Keratinocyte (primary cell): ENCODE measurements around the gene CRYL1. TPM values are rescaled to one million over a fixed set of nuclear protein-coding genes. Genes with fewer than 3 reads are reported as not detected.

ENCODE experiments used
- DNase-seq: peaks from one replicate; pipeline ENCODE4 v3.0.0-alpha.2; 2011; ENCODE audit warnings: low read depth, missing footprints, low spot score
- FAIRE-seq: peaks from 2 replicates; lab custom pipeline; 2011; peaks lifted over from hg19 to GRCh38; lab: Jason Lieb, UNC
- H2AFZ ChIP-seq: 2 replicates; pipeline ENCODE4 v1.6.0; 2012; ENCODE audit warnings: low read length, control low read depth, inconsistent platforms; ENCODE audit not compliant: control insufficient read depth
- H3K27ac ChIP-seq: 2 replicates; pipeline ENCODE4 v1.5.1; 2011; ENCODE audit warnings: low read length; ENCODE audit not compliant: control insufficient read depth, insufficient read depth
- H3K27me3 ChIP-seq: 3 replicates; pipeline ENCODE4 v1.6.0; 2011; ENCODE audit warnings: low read length; ENCODE audit not compliant: control insufficient read depth, insufficient read depth; ENCODE audit errors: extremely low read depth
- H3K36me3 ChIP-seq, 2 experiments: 2 replicates in 1 of 2; 3 replicates in 1 of 2; pipeline ENCODE4 v1.5.1; 2011; ENCODE audit warnings: low read length in 2 of 2, mild to moderate bottlenecking in 1 of 2; ENCODE audit not compliant: control insufficient read depth in 2 of 2, insufficient read depth in 2 of 2; ENCODE audit errors: extremely low read depth in 1 of 2
- H3K4me1 ChIP-seq: 3 replicates; pipeline ENCODE4 v1.5.1; 2011; ENCODE audit warnings: low read length; ENCODE audit not compliant: control insufficient read depth, insufficient read depth; ENCODE audit errors: extremely low read depth
- H3K4me2 ChIP-seq: 3 replicates; pipeline ENCODE4 v1.6.0; 2011; ENCODE audit warnings: low read depth, low read length; ENCODE audit not compliant: control insufficient read depth, insufficient read depth; ENCODE audit errors: extremely low read depth
- H3K4me3 ChIP-seq, 3 experiments: fragments of 200-600 bp in 1 of 3; sonication (generic) in 1 of 3; 2 replicates in 2 of 3; 3 replicates in 1 of 3; pipeline ENCODE4 v1.5.1; 2011 to 2016; ENCODE audit warnings: low read length in 3 of 3, mild to moderate bottlenecking in 3 of 3, control low read depth in 2 of 3, inconsistent platforms in 1 of 3, low read depth in 1 of 3, mixed read lengths in 1 of 3, mixed run types in 1 of 3, moderate library complexity in 1 of 3; ENCODE audit not compliant: control insufficient read depth in 2 of 3, insufficient read depth in 2 of 3; ENCODE audit errors: extremely low read depth in 1 of 3
- H3K79me2 ChIP-seq: 2 replicates; pipeline ENCODE4 v1.6.0; 2012; ENCODE audit warnings: low read length; ENCODE audit not compliant: control insufficient read depth, insufficient read depth
- H3K9ac ChIP-seq: 3 replicates; pipeline ENCODE4 v1.6.0; 2011; ENCODE audit warnings: low read length; ENCODE audit not compliant: control insufficient read depth, insufficient read depth; ENCODE audit errors: extremely low read depth
- H3K9me1 ChIP-seq: 3 replicates; pipeline ENCODE4 v1.6.0; 2011; ENCODE audit warnings: low read length; ENCODE audit not compliant: control insufficient read depth, insufficient read depth; ENCODE audit errors: extremely low read depth
- H3K9me3 ChIP-seq: 2 replicates; pipeline ENCODE4 v1.5.1; 2012; ENCODE audit warnings: low read depth, low read length; ENCODE audit not compliant: control insufficient read depth
- H4K20me1 ChIP-seq: 3 replicates; pipeline ENCODE4 v1.6.0; 2011; ENCODE audit warnings: low read length; ENCODE audit not compliant: control insufficient read depth, insufficient read depth; ENCODE audit errors: extremely low read depth
- CTCF ChIP-seq, 3 experiments: IDR thresholded peaks in 1 of 3; conservative IDR thresholded peaks in 1 of 3; optimal IDR thresholded peaks in 1 of 3; 2 replicates in 2 of 3; 3 replicates in 1 of 3; pipeline versions ENCODE3 to v1.5.1; 2011; ENCODE audit warnings: low read length in 3 of 3, mild to moderate bottlenecking in 3 of 3, moderate library complexity in 2 of 3, control low read depth in 1 of 3, inconsistent platforms in 1 of 3; ENCODE audit not compliant: insufficient read depth in 2 of 3; ENCODE audit errors: extremely low read depth in 1 of 3
- EZH2 ChIP-seq: IDR thresholded peaks from one replicate; pipeline ENCODE4 v1.6.1; 2012; ENCODE audit warnings: inconsistent platforms, mild to moderate bottlenecking, low read length, moderate library complexity
- dilution Hi-C: fragments of 300-500 bp; cut with MboI; formaldehyde crosslinking; loops from one replicate; pipeline ENCODE4 v1.7.0; 2020; ENCODE audit warnings: low sequenced_read_pairs; ENCODE audit not compliant: extremely low pct_ligation_motif_present
- polyA plus RNA-seq, 5 experiments: library from polyadenylated mRNA; depleted of rRNA in 3 of 5; stranded (reverse) in 3 of 5; stranded (forward) in 1 of 5; unstranded in 1 of 5; fragments of >200 nt; gene quantifications; 1 replicate in 1 of 5; 2 replicates in 3 of 5; 3 replicates in 1 of 5; pipeline versions ENCODE4 v1.2.1 to v1.2.3, GENCODE V29; 2011 to 2012; ENCODE audit warnings: missing spikeins in 2 of 5, low read depth in 1 of 5, low replicate concordance in 1 of 5

The CRYL1 gene
- polyA plus RNA-seq, 1 donor (not counting 4 experiments of a cell fraction or from before 2014, with no cell fraction given) = 27.2 TPM

- Histone ChIP-seq H3K9ac (no peak overlapping the region), H3K9me3 (no peaks in the 10 kb centered on the region), H3K4me1 (peaks cover 32% of the 10 kb centered on the region), H4K20me1 (no peaks in the 10 kb centered on the region), H3K4me2 (no peak overlapping the region), H3K27ac (no peak overlapping the region), H2AFZ (no peak overlapping the region), H3K36me3 (no peaks in the 10 kb centered on the region), H3K9me1 (no peaks in the 10 kb centered on the region), H3K27me3 (no peaks in the 10 kb centered on the region), H3K79me2 (no peaks in the 10 kb centered on the region), H3K4me3 (no peak overlapping the region)
- dilution Hi-C loops = loop anchor here (25.0 kb wide), 1 partner anchor 211 kb away; the partner anchor contains the start of gene GJB2
- no peak for DNase-seq
- TF ChIP-seq EZH2 = no peak
- TF ChIP-seq CTCF (optimal IDR thresholded peaks at IDR 0.05 in 1 of 3, IDR thresholded peaks at IDR 0.05 in 1 of 3, conservative IDR thresholded peaks at IDR 0.05 in 1 of 3; ENCODE audit: extremely low read depth in 1 of 3, insufficient read depth in 2 of 3, low read length in 3 of 3) = no peak
- FAIRE-seq = no peak
Observed at GRCh38 chr13:20398459-20398858, 127.2 kb downstream of the CRYL1 start.

- Histone ChIP-seq H3K36me3 (no peaks in the 10 kb centered on the region), H3K9me1 (no peaks in the 10 kb centered on the region), H3K27ac (no peak overlapping the region), H3K4me1 (peaks cover 28% of the 10 kb centered on the region), H3K4me2 (no peak overlapping the region), H3K27me3 (no peaks in the 10 kb centered on the region), H3K9ac (no peak overlapping the region), H2AFZ (no peak overlapping the region), H3K9me3 (no peaks in the 10 kb centered on the region), H3K79me2 (no peaks in the 10 kb centered on the region), H4K20me1 (no peaks in the 10 kb centered on the region), H3K4me3 (no peak overlapping the region)
- dilution Hi-C loops = loop anchor here (25.0 kb wide), 1 partner anchor 211 kb away; the partner anchor contains the start of gene GJB2
- FAIRE-seq (no peak), DNase-seq (no peak)
- TF ChIP-seq CTCF (optimal IDR thresholded peaks at IDR 0.05 in 1 of 3, IDR thresholded peaks at IDR 0.05 in 1 of 3, conservative IDR thresholded peaks at IDR 0.05 in 1 of 3; ENCODE audit: extremely low read depth in 1 of 3, insufficient read depth in 2 of 3, low read length in 3 of 3) (no peak), EZH2 (no peak)
Observed at GRCh38 chr13:20397896-20398295, 127.8 kb downstream of the CRYL1 start.
